ENCODE results near the gene NXPE3. TPM values are rescaled to one million over a fixed set of nuclear protein-coding genes. Genes with fewer than 3 reads are reported as not detected.

Gene NXPE3
- total RNA-seq (2021) (12.0 and 12.8 TPM in 2 replicates), Bru-seq, nascent RNA (percentile 62 among the genes with signal in this experiment), BruChase-seq, experiment 1, labeled RNA remaining after a 2-hour chase (percentile 54 among the genes with signal in this experiment), BruChase-seq, experiment 2, labeled RNA remaining after a 6-hour chase (percentile 68 among the genes with signal in this experiment)
- long read RNA-seq, transcript NXPE3-201 (8 exons, 3,941 nt), result major isoform, 14 of 32 reads
- long read RNA-seq, partial matches to known transcripts, result 2 of 32 reads
- long read RNA-seq, other reads (novel, unspliced or antisense), result 15 of 32 reads

- Histone ChIP-seq H3K9me3 (ENCODE audit: insufficient read depth, low read depth) (no peaks in the 10 kb centered on the region), H3K4me2 (peak within 1 kb of the TSS; percentile 94), H4K20me1 (ENCODE audit: insufficient read depth) (no peaks in the 10 kb centered on the region), H3K27ac (no peak within 1 kb of the TSS), H3K4me3 (peak within 1 kb of the TSS; percentile 82), H3F3A (ENCODE audit: insufficient read depth, low read depth) (no peaks in the 10 kb centered on the region; the same call in 1 of the 2 replicates), H3K79me2 (ENCODE audit: low read depth) (no peaks in the 10 kb centered on the region), H3K36me3 (ENCODE audit: low read depth) (no peaks in the 10 kb centered on the region), H2AFZ (peak within 1 kb of the TSS; percentile 96), H3K27me3 (ENCODE audit: insufficient read depth, low read depth) (no peaks in the 10 kb centered on the region), H3K9me2 (ENCODE audit: insufficient read depth) (no peaks in the 10 kb centered on the region), H3K4me1 (replicated peaks; ENCODE audit: insufficient read depth) (peaks cover 5% of the 10 kb centered on the region)
- TF ChIP-seq EZH2 (IDR thresholded peaks at IDR 0.05; ENCODE audit: low read depth) (no peak), CTCF (conservative IDR thresholded peaks at IDR 0.05) (0 out of 2 replicates have a peak, but pooled peaks have one; percentile 6)
- POLR2A ChIA-PET (ENCODE audit: unreplicated experiment), result interaction anchor here (0.6 kb wide), 1 partner anchor 17 kb away, joined by 5 read pairs; no protein-coding TSS in a partner anchor
- intact Hi-C loops (cut with micrococcal nuclease; ENCODE audit: unreplicated experiment), result no loop called here
- DNase-seq, result peak; percentile 74 to 93
- BruUV-seq (replicated peaks), result no TSS peak
- CTCF ChIA-PET, result interaction anchor here (0.6 kb wide), 1 partner anchor 572 kb away, joined by 3 read pairs; no protein-coding TSS in a partner anchor
Observed at GRCh38 chr3:101779047-101779821, at the start of gene NXPE3. Gene NXPE3, plus strand, starts transcription at chr3:101779211. Its CDS starts 6,386 bp downstream, at chr3:101785597.

- no peaks in the 10 kb centered on the region for H3K9me3 ChIP-seq (ENCODE audit: insufficient read depth, low read depth)
- no TSS peak for BruUV-seq (replicated peaks)
- no peak overlapping the region for H3K4me3 ChIP-seq
- no peak for TF ChIP-seq CTCF (conservative IDR thresholded peaks at IDR 0.05)
- TF ChIP-seq EZH2 (IDR thresholded peaks at IDR 0.05; ENCODE audit: low read depth), result no peak
- H3K27ac ChIP-seq, result no peak overlapping the region
- H3K9me2 ChIP-seq (ENCODE audit: insufficient read depth), result no peaks in the 10 kb centered on the region
- H2AFZ ChIP-seq, result no peak overlapping the region
- H3K4me1 ChIP-seq (replicated peaks; ENCODE audit: insufficient read depth), result peaks cover 10% of the 10 kb centered on the region
- no peaks in the 10 kb centered on the region for H3K27me3 ChIP-seq (ENCODE audit: insufficient read depth, low read depth)
- DNase-seq, result no peak
- H3F3A ChIP-seq (ENCODE audit: insufficient read depth, low read depth), result no peaks in the 10 kb centered on the region
- peaks cover 23% of the 10 kb centered on the region; the same call in 1 of the 2 replicates for H3K36me3 ChIP-seq (ENCODE audit: low read depth)
- peaks cover 18% of the 10 kb centered on the region for H3K79me2 ChIP-seq (ENCODE audit: low read depth)
- ChIA-PET POLR2A (ENCODE audit: unreplicated experiment) (no interaction called here), CTCF (interaction anchor here (0.6 to 0.7 kb wide), 2 partner anchors 44 to 348 kb away, joined by 5 read pairs; no protein-coding TSS in a partner anchor)
- intact Hi-C loops (cut with micrococcal nuclease; ENCODE audit: unreplicated experiment), result no loop called here
- H3K4me2 ChIP-seq, result no peak overlapping the region
- no peaks in the 10 kb centered on the region for H4K20me1 ChIP-seq (ENCODE audit: insufficient read depth)
Observed at GRCh38 chr3:101729586-101729985, 49.4 kb upstream of the NXPE3 start.

- Histone ChIP-seq H4K20me1 (ENCODE audit: insufficient read depth) (no peaks in the 10 kb centered on the region), H3K9me2 (ENCODE audit: insufficient read depth) (no peaks in the 10 kb centered on the region), H3K36me3 (ENCODE audit: low read depth) (peaks cover 31% of the 10 kb centered on the region), H2AFZ (no peak overlapping the region), H3K4me3 (no peak overlapping the region), H3F3A (ENCODE audit: insufficient read depth, low read depth) (no peaks in the 10 kb centered on the region), H3K4me1 (replicated peaks; ENCODE audit: insufficient read depth) (peaks cover 6% of the 10 kb centered on the region), H3K9me3 (ENCODE audit: insufficient read depth, low read depth) (no peaks in the 10 kb centered on the region), H3K27me3 (ENCODE audit: insufficient read depth, low read depth) (no peaks in the 10 kb centered on the region), H3K79me2 (ENCODE audit: low read depth) (peaks cover 9% of the 10 kb centered on the region; the same call in 1 of the 2 replicates), H3K27ac (no peak overlapping the region), H3K4me2 (no peak overlapping the region)
- POLR2A ChIA-PET (ENCODE audit: unreplicated experiment), result interaction anchor here (0.7 kb wide), 1 partner anchor 1004 kb away, joined by 10 read pairs; no protein-coding TSS in a partner anchor
- intact Hi-C loops (cut with micrococcal nuclease; ENCODE audit: unreplicated experiment), result no loop called here
- no TSS peak for BruUV-seq (replicated peaks)
- DNase-seq, result no peak
- CTCF ChIA-PET, result interaction anchor here (0.7 kb wide), 1 partner anchor 1943 kb away, joined by 7 read pairs; no protein-coding TSS in a partner anchor
- TF ChIP-seq EZH2 (IDR thresholded peaks at IDR 0.05; ENCODE audit: low read depth) (no peak), CTCF (conservative IDR thresholded peaks at IDR 0.05) (no peak)
Observed at GRCh38 chr3:101730839-101731238, 48.2 kb upstream of the NXPE3 start.
